HG02623 (cell line): ENCODE data around the gene ATG7.
"Not testable (repeated sequence)": the region's sequence is repeated elsewhere in the genome, so short reads cannot be mapped to it uniquely, and the experiment has no call there.

Source experiments
- ATAC-seq: cut with Tn5 transposase; IDR thresholded peaks from one replicate; pipeline ENCODE4 v1.9.1; 2021; ENCODE audit warnings: moderate library complexity; ENCODE audit not compliant: unreplicated experiment

ATG7 gene

GRCh38 chr3:11495948-11496557 is 223.9 kb downstream of the ATG7 start:
- ATAC-seq, result no peak

- no peak for ATAC-seq
Observed at GRCh38 chr3:11498177-11498576, 226.0 kb downstream of the ATG7 start.

DNA sequence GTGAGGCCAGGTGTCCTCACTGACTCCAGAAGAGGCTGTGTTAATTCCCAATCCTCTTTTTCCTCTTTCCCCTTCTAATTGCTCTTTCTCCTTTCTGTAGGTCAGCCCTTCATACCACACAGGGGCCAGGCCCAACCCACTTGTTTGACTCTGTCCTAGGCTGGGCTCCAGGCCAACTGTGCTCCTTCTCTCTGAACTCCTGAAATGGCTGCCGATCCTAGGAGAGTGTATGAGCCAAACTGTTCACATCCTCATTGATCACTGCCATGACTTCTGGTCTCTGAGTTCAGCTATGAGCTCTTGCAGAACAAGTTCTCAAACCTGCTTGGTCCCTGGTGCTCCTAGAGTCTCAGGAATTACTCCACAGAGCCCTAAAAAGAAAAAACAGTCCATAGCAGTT is 226.4 kb downstream of the ATG7 start:
- ATAC-seq, result no peak

DNA sequence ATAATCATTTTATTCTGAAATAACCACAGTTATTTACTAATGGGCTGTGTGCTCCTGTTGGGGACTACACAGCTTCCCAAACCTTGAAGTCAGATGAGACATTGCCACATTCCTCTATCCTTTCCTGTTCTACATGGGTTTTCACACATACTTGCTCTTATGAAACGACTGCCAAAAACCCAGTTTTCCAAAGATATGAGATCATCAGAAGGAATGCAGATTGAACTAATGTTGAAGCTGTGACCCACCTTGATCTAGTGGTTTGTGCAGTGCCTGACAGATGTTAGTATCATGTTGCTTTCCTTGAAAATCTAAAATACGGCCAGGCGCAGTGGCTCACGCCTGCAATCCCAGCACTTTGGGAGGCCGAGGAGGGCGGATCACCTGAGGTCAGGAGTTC is 226.9 kb downstream of the ATG7 start:
- ATAC-seq, result no peak

GRCh38 chr3:11502413-11502812 is 230.2 kb downstream of the ATG7 start:
- not testable (repeated sequence) for ATAC-seq

GRCh38 chr3:11507719-11508118 is 235.5 kb downstream of the ATG7 start:
- no peak for ATAC-seq

DNA sequence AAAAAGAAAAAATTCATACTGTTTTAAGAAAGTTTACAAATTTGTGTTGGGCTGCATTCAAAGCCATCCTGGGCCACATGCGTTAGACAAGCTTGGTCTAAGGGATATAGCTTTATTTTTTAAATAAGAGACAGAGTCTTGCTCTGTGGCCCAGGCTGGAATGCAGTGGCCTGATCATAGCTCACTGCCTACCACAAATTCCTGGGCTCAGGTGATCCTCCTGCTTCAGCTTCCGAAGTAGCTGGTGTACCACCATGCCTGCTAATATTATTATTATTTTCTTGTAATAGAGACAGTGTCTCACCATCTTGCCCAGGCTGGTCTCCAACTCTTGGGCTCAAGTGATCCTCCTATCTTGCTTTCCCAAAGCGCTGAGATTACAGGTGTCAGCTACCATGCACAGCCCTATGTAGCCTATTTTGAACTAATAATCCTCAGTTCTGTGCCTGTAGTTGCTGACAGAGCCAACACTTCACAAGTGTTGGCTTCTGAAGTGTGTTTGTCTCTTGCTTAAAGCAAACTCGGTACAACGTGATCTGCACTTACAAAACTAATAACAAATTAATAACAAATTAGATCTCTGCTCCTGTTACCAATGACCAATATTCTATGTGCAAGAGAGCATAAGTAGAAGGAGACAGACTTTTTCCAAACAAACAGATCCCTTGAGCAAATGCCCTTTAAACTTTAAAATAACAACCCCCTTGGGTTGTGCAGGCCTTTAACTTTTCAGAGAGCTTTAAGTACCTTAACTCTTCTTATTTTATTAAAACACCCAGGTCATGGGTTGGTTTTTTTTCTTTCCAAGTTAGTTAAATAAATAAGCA is 236.4 kb downstream of the ATG7 start:
- ATAC-seq, result no peak

DNA sequence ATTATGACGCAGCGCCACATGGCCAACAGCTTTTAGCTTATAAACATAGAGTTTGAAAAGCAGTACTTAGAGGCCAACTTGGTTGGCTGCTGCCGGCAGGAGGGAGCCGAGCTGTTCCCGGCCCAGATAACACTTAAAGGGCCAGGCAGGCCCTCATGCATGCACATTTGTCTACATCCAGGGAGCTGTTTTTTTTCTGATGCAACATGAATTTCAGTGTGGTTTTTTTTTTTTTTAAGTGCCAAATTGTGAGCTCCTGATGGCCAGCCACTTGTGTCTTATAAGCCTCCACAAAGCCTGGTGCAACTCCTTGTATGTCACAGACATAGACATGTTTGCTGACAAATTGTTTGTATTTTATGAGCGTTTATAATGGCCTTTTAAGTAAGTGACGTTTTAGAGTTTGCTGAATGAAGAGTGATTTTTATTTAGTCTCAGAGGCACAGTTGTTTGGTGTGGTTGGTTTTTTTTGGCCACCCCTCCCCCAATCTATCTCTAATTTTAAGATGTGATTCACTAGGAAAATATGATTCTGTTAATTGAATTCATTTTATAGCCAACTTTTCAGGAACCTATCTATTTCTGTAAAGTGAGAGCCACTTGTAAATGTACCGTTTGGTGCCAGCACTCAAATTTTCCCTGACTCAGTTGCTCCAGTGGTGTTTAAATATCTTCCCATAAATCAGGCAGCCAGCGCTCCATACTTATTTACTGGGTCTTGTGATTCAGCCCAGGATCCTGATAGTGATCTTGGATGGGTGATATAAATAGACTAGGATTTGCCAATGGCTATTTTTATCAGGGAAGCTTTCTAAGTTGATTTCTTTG is 237.2 kb downstream of the ATG7 start:
- ATAC-seq, result no peak

DNA sequence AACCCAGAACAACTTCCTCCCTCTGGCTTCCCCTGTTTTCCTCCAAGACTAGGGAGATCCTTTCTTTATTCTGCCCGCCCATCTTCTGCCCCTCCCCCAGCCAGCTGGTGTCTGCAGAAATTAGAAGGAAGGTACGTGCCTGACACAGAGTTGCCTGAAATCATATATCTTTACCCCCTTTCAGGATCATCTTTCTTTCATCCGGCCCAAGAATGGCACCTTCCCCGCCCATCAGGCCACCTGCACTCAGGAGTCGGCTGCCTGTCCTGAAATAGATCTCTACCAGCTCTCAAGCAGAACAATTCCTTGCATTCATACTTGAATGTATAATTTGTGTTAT is 237.8 kb downstream of the ATG7 start:
- no peak for ATAC-seq

GRCh38 chr3:11510356-11510755 is 238.2 kb downstream of the ATG7 start:
- no peak for ATAC-seq

GRCh38 chr3:11511606-11512005 is 239.4 kb downstream of the ATG7 start:
- ATAC-seq, result not testable (repeated sequence)

DNA sequence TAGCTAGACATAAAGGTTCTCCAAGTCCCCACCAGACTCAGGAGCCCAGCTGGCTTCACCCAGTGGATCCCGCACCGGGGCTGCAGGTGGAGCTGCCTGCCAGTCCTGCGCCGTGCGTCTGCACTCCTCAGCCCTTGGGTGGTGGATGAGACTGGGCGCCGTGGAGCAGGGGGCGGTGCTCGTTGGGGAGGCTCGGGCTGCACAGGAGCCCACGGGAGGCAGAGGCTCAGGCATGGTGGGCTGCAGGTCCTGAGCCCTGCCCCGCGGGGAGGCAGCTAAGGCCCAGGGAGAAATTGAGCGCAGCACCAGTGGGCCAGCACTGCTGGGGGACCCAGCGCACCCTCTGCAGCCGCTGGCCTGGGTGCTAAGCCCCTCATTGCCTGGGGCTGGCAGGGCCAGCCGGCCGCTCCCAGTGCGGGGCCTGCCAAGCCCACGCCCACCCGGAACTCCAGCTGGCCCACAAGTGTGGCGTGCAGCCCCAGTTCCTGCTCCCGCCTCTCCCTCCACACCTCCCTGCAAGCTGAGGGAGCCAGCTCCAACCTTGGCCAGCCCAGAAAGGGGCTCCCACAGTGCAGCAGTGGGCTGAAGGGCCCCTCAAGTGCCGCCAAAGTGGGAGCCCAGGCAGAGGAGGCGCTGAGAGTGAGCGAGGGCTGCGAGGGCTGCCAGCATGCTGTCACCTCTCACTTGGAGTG is 241.1 kb downstream of the ATG7 start:
- ATAC-seq, result not testable (repeated sequence)

DNA sequence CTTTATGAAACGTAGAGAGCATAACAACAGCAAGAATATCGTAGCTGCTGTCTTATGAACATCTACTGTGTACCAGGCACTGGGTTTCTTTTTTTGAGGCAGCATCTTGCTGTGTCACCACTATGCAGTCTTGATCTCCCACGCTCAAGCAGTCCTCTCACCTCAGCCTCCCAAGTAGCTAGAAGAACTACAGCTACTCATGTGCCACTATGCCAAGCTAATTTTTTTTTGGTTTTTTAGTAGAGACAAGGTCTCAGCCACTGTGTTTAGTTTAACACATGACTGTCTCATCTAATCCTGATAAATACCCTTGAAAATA is 241.6 kb downstream of the ATG7 start:
- no peak for ATAC-seq

GRCh38 chr3:11514191-11514821 is 242.1 kb downstream of the ATG7 start:
- no peak for ATAC-seq

- ATAC-seq, result no peak
Observed at GRCh38 chr3:11517601-11518000, 245.4 kb downstream of the ATG7 start.

DNA sequence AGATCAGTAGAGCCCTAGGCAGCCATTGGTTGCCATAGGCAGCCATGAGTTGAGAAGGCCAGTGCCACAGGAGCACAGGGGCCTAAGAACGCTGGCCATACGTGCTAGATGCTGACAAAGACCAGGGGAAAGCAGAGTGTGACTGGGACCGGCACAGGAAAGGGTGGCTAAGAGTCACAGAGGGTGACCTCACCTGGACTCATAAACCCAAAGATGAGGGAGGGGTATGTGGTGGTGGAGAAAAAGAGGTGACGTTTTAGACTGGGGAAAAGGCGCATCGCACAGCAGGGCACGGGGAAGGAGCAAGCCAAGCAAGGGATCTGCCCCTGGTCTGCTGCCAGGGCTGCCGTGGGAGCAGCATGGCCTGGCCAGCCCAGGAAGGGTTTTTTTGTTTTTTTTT is 249.0 kb downstream of the ATG7 start:
- ATAC-seq, result no peak

DNA sequence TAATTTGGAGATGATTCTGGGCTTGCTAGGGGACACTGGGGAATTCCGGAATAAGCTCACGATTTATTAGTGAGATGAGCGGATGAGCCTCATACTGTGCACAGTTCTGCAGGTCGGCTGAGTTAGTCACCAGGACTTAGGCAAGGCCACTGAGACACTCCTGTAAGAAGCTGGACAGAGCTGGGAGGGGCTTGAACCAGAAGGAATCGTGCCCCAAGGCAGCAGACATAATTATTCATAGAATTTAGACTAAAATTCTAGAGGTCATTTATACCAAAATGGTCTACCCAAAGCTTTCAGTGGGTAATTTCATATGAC is 250.2 kb downstream of the ATG7 start:
- no peak for ATAC-seq

DNA sequence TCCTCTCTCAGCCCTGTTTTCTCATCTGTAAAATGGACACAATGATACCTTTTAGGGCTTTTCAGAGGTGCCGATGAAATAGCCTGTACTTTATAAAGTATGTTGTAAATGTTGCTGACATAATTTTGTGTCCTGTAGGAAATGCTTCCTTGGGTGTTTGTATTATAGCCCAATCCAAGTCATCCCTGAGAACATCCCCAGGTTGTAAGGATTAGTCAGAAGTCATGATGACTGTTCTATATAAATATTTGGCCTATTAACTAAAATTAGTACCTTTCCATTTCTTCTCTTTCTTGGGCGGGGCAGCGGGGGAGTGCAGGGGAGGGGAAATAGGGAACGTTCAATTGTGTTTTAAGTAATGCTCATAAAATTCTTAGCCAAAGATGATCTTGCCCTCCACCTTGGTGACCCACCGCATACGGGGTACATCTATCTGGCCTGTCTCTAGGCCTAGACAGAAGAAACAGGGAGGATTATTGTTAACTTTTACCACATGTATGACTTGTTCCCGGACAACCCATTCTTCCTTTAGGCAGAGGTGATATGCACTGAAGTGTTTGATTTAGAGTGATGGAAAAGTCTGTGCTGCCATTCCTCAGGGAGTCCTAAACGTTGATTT is 250.9 kb downstream of the ATG7 start:
- no peak for ATAC-seq

GRCh38 chr3:11523572-11524101 is 251.4 kb downstream of the ATG7 start:
- no peak for ATAC-seq

DNA sequence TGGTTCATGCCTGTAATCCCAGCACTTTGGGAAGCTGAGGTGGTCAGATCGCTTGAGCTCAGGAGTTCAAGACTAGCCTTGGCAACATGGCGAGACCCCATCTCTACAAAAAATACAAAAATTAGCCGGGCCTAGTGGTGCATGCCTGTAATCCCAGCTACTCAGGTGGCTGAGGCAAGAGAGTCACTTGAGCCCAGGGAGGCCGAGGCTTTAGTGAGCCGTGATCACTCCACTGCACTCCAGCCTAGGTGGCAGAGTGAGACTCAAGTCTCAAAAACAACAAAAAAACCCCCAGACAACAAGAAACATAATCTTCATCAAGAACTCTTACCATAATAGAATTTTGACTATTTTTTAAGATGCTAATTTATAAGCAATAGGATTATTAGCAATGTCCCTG is 253.9 kb downstream of the ATG7 start:
- ATAC-seq, result not testable (repeated sequence)
